HepG2 (cell line): Measurements from ENCODE around the gene RPS6KA3. TPM values are rescaled to one million over a fixed set of nuclear protein-coding genes. Genes with fewer than 3 reads are reported as not detected.

Experiments
- ESRRA ChIP-seq: sonication (generic); formaldehyde crosslinking; IDR thresholded peaks from 2 replicates; pipeline ENCODE4 v1.5.1; 2020; ENCODE audit warnings: mild to moderate bottlenecking, low read depth, missing genetic modification reagents
- GABPB1 ChIP-seq: IDR thresholded peaks from 2 replicates; pipeline ENCODE4 v1.6.1; 2016; ENCODE audit warnings: mild to moderate bottlenecking, missing genetic modification reagents, moderate library complexity, missing compliant biosample characterization
- SALL2 ChIP-seq: sonication (generic); formaldehyde crosslinking; IDR thresholded peaks from 2 replicates; pipeline ENCODE4 v1.8.1; 2023; ENCODE audit warnings: mild to moderate bottlenecking, missing genetic modification reagents, inconsistent platforms
- SOX6 ChIP-seq, 2 experiments: fragments of 450-650 bp in 1 of 2; sonication (generic) in 1 of 2; formaldehyde crosslinking in 1 of 2; IDR thresholded peaks; 2 replicates each; pipeline versions ENCODE4 v1.4.0 to v1.6.1; 2017 to 2020; ENCODE audit warnings: antibody characterized with exemption in 1 of 2, mild to moderate bottlenecking in 1 of 2, missing genetic modification reagents in 1 of 2
- SRF ChIP-seq: IDR thresholded peaks from 2 replicates; pipeline ENCODE4 v1.6.1; 2011; ENCODE audit warnings: mild to moderate bottlenecking, low read depth, low read length, moderate library complexity
- SYNCRIP ChIP-seq: fragments of 200-400 bp; formaldehyde crosslinking; IDR thresholded peaks from 2 replicates; pipeline ENCODE4 v1.6.1; 2018; ENCODE audit warnings: mild to moderate bottlenecking, low read depth, low read length; ENCODE audit not compliant: insufficient read depth
- TSC22D2 ChIP-seq: sonication (generic); formaldehyde crosslinking; IDR thresholded peaks from 2 replicates; pipeline ENCODE4 v1.5.1; 2020; ENCODE audit warnings: missing genetic modification reagents, mild to moderate bottlenecking, borderline replicate concordance
- ZFP90 ChIP-seq: sonication (generic); formaldehyde crosslinking; IDR thresholded peaks from 2 replicates; pipeline ENCODE4 v1.8.0; 2022; ENCODE audit warnings: missing genetic modification reagents, mild to moderate bottlenecking, inconsistent platforms, borderline replicate concordance
- ZNF10 ChIP-seq: sonication (generic); formaldehyde crosslinking; IDR thresholded peaks from 2 replicates; pipeline ENCODE4 v1.4.0; 2020; ENCODE audit warnings: mild to moderate bottlenecking, low read depth, missing genetic modification reagents, borderline replicate concordance
- ZNF143 ChIP-seq: sonication (generic); formaldehyde crosslinking; IDR thresholded peaks from 2 replicates; pipeline ENCODE4 v1.4.0; 2020; ENCODE audit warnings: missing genetic modification reagents
- ZNF337 ChIP-seq: sonication (generic); formaldehyde crosslinking; IDR thresholded peaks from 2 replicates; pipeline ENCODE4 v1.5.1; 2020; ENCODE audit warnings: missing genetic modification reagents, low read depth, mild to moderate bottlenecking, borderline replicate concordance
- ZNF382 ChIP-seq: sonication (generic); formaldehyde crosslinking; IDR thresholded peaks from 2 replicates; pipeline ENCODE4 v1.5.0; 2020; ENCODE audit warnings: missing genetic modification reagents, mild to moderate bottlenecking, borderline replicate concordance
- ZNF589 ChIP-seq: sonication (generic); formaldehyde crosslinking; conservative IDR thresholded peaks from 2 replicates; pipeline ENCODE4 v1.8.0; 2022; ENCODE audit warnings: mild to moderate bottlenecking, moderate library complexity, missing genetic modification reagents
- polyA plus RNA-seq, 8 experiments: library from polyadenylated mRNA; depleted of rRNA in 3 of 8; stranded (reverse) in 7 of 8; unstranded in 1 of 8; fragments of >200 nt; fragmentation: Illumina TruSeq in 4 of 8; extraction: Trizol in 4 of 8; gene quantifications; 2 replicates each; pipeline versions ENCODE4 v1.2.1 to v1.2.3, GENCODE V29; 2011 to 2016; ENCODE audit warnings: low read depth in 4 of 8, missing spikeins in 1 of 8, mixed read lengths in 1 of 8; ENCODE audit not compliant: insufficient read depth in 1 of 8
- total RNA-seq, 5 experiments: library from RNA; depleted of rRNA; stranded (reverse); fragments of >200 nt; fragmentation: Illumina TruSeq; extraction: Trizol; gene quantifications; 2 replicates each; pipeline ENCODE4 v1.2.3, GENCODE V29; 2016; ENCODE audit warnings: low read depth in 1 of 5
- TF ChIP-seq, protein P1 (sequence below): IDR thresholded peaks from 2 replicates; pipeline ENCODE4 v1.6.1; 2016; ENCODE audit warnings: mild to moderate bottlenecking
- TF ChIP-seq, protein P2 (sequence below): sonication (generic); formaldehyde crosslinking; IDR thresholded peaks from 2 replicates; pipeline ENCODE4 v1.4.0; 2020; ENCODE audit warnings: missing genetic modification reagents, mild to moderate bottlenecking, borderline replicate concordance
- TF ChIP-seq, protein P3 (sequence below): IDR thresholded peaks from 2 replicates; pipeline ENCODE4 v1.6.1; 2018; ENCODE audit warnings: missing genetic modification reagents, mild to moderate bottlenecking, missing compliant biosample characterization
- TF ChIP-seq, protein P4 (sequence below): IDR thresholded peaks from 2 replicates; pipeline ENCODE4 v1.6.1; 2016; ENCODE audit warnings: missing genetic modification reagents, missing compliant biosample characterization
- TF ChIP-seq, protein P5 (sequence below): sonication (generic); formaldehyde crosslinking; IDR thresholded peaks from 2 replicates; pipeline ENCODE4 v1.8.0; 2022; ENCODE audit warnings: low read depth, missing genetic modification reagents
- TF ChIP-seq, protein P6 (sequence below): sonication (generic); formaldehyde crosslinking; IDR thresholded peaks from 2 replicates; pipeline ENCODE4 v1.5.1; 2020; ENCODE audit warnings: missing genetic modification reagents, mild to moderate bottlenecking, borderline replicate concordance

The RPS6KA3 gene
- total and polyA plus RNA-seq, 2 of the 13 experiments (the other 11 are each of a cell fraction or from before 2014, with no cell fraction given), result 314 to 357 TPM

DNA sequence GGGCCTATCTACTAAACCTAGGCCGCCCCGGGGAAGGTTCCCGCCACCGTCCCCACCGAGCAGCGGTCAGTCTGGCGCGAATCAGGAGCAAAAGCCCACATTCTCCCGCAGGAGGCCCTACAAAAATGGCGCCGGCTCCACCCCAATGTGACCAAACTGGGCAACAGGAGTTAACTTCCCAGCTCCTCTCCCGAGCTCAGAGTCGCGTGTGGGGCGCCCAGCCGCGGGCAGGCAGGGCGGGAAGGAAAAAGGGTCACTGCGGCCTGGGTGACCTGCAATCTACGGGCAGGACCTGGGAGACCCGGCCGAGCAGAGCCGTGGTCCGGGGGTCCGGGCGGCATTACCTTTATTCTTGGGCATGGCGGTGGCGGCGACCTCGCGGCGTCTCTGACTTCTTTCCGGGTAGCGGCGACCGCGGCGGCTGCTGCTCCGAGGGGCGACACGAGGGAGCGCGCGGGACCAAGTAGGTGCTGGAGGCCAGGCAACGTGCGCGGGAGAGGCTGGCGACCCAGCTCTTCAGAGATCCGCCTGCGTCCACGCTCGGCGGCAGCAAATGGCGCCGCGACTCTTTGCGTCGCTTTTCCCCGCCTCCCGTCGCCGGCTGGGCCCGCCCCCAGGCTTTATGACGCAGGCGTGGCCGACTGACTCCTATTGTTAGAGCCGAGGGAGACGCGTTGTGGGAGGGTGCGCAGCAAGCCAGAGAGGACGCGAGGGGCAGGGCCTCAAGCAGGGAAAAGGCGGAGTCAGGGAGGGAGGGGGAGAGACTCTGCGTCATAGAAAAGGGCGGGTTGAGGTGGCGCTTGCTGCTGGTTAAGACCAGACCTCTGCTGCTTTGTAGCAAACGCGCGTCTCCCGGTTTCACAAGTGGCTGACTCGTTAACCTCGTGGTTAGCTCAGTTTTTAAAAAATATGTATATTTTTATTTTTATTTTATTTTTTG is 125.2 kb downstream of the RPS6KA3 start, which contains the start of gene EIF1AX (continued):
- TF ChIP-seq, protein P1, sequence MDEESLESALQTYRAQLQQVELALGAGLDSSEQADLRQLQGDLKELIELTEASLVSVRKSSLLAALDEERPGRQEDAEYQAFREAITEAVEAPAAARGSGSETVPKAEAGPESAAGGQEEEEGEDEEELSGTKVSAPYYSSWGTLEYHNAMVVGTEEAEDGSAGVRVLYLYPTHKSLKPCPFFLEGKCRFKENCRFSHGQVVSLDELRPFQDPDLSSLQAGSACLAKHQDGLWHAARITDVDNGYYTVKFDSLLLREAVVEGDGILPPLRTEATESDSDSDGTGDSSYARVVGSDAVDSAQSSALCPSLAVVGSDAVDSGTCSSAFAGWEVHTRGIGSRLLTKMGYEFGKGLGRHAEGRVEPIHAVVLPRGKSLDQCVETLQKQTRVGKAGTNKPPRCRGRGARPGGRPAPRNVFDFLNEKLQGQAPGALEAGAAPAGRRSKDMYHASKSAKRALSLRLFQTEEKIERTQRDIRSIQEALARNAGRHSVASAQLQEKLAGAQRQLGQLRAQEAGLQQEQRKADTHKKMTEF (CRISPR knock-in tag), result peak; percentile 42; the same call in 1 of the 2 replicates
- no peak for TF ChIP-seq SALL2 (CRISPR knock-in tag)
- TF ChIP-seq SOX6 (IDR thresholded peaks at IDR 0.05), result no peak
- TF ChIP-seq SOX6 (CRISPR knock-in tag; IDR thresholded peaks at IDR 0.05), result peak; percentile 88
- 0 out of 2 replicates have a peak, but pooled peaks have one; percentile 22 for TF ChIP-seq ZFP90
- TF ChIP-seq, protein P2, sequence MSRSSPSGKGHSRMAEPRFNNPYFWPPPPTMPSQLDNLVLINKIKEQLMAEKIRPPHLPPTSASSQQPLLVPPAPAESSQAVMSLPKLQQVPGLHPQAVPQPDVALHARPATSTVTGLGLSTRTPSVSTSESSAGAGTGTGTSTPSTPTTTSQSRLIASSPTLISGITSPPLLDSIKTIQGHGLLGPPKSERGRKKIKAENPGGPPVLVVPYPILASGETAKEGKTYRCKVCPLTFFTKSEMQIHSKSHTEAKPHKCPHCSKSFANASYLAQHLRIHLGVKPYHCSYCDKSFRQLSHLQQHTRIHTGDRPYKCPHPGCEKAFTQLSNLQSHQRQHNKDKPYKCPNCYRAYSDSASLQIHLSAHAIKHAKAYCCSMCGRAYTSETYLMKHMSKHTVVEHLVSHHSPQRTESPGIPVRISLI (CRISPR knock-in tag), result no peak
- TF ChIP-seq ZNF337 (CRISPR knock-in tag), result no peak
- no peak for TF ChIP-seq SYNCRIP
- TF ChIP-seq, protein P3, sequence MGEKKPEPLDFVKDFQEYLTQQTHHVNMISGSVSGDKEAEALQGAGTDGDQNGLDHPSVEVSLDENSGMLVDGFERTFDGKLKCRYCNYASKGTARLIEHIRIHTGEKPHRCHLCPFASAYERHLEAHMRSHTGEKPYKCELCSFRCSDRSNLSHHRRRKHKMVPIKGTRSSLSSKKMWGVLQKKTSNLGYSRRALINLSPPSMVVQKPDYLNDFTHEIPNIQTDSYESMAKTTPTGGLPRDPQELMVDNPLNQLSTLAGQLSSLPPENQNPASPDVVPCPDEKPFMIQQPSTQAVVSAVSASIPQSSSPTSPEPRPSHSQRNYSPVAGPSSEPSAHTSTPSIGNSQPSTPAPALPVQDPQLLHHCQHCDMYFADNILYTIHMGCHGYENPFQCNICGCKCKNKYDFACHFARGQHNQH (CRISPR knock-in tag), result peak; percentile 29; the same call in 1 of the 2 replicates
- no peak for TF ChIP-seq ESRRA (CRISPR knock-in tag)
- TF ChIP-seq, protein P4, sequence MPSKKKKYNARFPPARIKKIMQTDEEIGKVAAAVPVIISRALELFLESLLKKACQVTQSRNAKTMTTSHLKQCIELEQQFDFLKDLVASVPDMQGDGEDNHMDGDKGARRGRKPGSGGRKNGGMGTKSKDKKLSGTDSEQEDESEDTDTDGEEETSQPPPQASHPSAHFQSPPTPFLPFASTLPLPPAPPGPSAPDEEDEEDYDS (CRISPR knock-in tag), result peak; percentile 91
- TF ChIP-seq, protein P5, sequence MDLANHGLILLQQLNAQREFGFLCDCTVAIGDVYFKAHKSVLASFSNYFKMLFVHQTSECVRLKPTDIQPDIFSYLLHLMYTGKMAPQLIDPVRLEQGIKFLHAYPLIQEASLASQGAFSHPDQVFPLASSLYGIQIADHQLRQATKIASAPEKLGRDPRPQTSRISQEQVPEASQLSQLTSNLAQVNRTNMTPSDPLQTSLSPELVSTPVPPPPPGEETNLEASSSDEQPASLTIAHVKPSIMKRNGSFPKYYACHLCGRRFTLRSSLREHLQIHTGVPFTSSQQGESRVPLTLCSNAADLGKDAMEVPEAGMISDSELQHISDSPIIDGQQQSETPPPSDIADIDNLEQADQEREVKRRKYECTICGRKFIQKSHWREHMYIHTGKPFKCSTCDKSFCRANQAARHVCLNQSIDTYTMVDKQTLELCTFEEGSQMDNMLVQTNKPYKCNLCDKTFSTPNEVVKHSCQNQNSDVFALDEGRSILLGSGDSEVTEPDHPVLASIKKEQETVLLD, result no peak
- peak; percentile 62; the same call in 1 of the 2 replicates for TF ChIP-seq GABPB1 (CRISPR knock-in tag)
- no peak for TF ChIP-seq ZNF10 (CRISPR knock-in tag)
- TF ChIP-seq ZNF382, result no peak
- no peak for TF ChIP-seq ZNF589 (CRISPR knock-in tag)
- no peak for TF ChIP-seq TSC22D2 (CRISPR knock-in tag)
- no peak for TF ChIP-seq SRF
- TF ChIP-seq, protein P6, sequence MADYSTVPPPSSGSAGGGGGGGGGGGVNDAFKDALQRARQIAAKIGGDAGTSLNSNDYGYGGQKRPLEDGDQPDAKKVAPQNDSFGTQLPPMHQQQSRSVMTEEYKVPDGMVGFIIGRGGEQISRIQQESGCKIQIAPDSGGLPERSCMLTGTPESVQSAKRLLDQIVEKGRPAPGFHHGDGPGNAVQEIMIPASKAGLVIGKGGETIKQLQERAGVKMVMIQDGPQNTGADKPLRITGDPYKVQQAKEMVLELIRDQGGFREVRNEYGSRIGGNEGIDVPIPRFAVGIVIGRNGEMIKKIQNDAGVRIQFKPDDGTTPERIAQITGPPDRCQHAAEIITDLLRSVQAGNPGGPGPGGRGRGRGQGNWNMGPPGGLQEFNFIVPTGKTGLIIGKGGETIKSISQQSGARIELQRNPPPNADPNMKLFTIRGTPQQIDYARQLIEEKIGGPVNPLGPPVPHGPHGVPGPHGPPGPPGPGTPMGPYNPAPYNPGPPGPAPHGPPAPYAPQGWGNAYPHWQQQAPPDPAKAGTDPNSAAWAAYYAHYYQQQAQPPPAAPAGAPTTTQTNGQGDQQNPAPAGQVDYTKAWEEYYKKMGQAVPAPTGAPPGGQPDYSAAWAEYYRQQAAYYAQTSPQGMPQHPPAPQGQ (CRISPR knock-in tag), result no peak
- no peak for TF ChIP-seq ZNF143 (CRISPR knock-in tag)
